Activated CD4-positive, alpha-beta T cell treated with anti-CD3 and anti-CD28 coated beads for 4 hours (primary cell): ENCODE results near the gene SYNPO.

Experiments
- DNase-seq, 2 donors: peaks; one replicate each; pipeline ENCODE4 v3.0.0-alpha.2; 2020

Gene SYNPO

GRCh38 chr5:150700594-150701377 lies 60.3 kb downstream of the SYNPO start, which contains the start of gene RBM22:
RBM22 (minus strand) TSS chr5:150701062; CDS start chr5:150700985, 77 bp downstream.
- DNase-seq = peak; percentile 87 to 89

DNA sequence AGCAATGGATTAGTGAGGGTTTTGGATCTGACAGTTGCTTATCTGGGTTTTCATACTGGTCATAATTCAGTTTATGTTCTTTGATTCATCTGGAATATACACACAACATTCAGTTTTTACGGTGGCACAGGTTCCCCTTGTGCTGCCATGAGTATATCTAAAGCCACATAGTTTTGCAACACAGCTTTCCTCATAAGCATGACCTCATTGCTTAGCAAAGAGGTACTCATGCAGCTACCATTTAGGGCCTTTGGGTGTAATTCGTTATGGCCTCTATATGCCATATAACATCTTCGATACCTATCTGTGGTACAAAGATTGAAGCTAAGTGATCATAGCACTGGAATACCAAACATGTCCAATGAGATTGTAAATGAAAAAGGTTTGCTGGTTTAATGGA lies 63.3 kb downstream of the SYNPO start:
- no peak for DNase-seq

DNA sequence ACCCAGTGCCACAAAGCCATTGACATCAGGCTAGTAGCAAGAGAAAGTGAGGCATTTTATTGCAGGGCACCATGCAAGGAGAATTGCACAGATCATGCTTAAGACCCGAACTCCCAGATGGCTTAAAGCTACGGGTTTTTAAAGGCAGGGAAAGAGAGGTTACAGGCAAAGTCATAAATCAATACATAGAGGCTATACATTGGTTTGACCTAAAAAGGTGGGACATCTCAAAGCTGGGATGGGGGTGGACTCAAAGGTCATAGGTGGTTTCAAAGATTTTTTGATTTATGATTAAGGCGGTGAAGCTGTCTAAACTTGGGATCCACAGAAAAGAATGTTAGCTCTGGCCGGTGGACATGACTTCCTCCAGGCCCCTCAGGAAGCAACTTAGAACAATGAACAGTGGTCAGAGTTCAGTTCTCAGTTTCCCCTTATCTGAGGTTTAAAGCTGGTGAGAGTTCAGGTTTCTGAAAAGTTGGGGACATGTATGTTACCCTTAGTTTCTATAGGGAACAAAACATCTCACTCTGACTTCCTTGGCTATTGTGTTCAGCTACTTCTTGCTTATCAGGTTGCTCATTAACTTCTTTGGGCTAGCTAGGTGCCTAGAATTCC lies 66.4 kb downstream of the SYNPO start:
- no peak for DNase-seq
